DMS153 (cell line): ENCODE data around the gene FNIP2.
"Not testable (repeated sequence)": the region's sequence is repeated elsewhere in the genome, so short reads cannot be mapped to it uniquely, and the experiment has no call there.

Experiments
- DNase-seq: peaks from one replicate; lab custom pipeline; 2025; lab: John Stamatoyannopoulos, UW

FNIP2 gene

DNA sequence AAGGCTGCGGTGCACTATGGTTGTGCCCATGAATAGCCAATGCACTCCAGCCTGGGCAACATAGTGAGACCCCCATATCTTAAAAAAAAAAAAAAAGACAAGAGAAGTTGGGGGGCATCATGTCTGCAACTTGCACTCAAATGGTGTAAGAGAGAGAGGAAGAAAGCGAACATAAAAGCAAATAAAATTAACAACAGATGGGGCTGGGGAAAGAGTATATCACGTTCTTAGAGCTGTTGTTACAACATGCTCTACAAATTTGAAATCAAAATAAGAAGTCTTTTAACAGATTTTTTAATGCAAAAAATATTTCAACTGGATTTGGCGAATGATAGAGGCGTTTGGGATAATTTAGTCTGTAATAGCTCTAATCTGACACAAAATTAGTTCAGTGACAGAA is 144.9 kb downstream of the FNIP2 start:
- DNase-seq, result no peak

DNA sequence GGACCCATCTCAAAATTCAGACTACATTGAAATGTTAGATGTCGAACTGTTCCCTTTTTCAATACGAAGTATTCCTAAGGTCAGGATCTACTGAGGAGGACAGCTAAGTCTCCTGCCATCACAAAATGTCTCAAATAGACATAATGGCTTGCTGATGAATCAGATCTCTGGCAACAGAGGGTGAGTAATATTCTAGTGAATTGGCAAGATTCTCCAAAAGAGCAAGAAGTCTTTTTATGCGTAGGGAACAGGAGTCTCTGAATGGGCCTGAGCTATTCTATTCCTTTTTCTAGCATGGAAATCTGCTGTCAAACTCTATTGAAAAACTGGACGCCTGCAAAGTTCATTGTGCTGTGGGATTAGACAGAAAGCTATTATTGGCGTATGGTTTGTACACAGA is 145.4 kb downstream of the FNIP2 start:
- DNase-seq, result no peak

- no peak for DNase-seq
Measured at GRCh38 chr4:158915683-158916241, 146.9 kb downstream of the FNIP2 start.

- DNase-seq, result not testable (repeated sequence)
Measured at GRCh38 chr4:158920452-158920996, 151.7 kb downstream of the FNIP2 start.

- not testable (repeated sequence) for DNase-seq
Measured at GRCh38 chr4:158927774-158928173, 158.9 kb downstream of the FNIP2 start.

DNA sequence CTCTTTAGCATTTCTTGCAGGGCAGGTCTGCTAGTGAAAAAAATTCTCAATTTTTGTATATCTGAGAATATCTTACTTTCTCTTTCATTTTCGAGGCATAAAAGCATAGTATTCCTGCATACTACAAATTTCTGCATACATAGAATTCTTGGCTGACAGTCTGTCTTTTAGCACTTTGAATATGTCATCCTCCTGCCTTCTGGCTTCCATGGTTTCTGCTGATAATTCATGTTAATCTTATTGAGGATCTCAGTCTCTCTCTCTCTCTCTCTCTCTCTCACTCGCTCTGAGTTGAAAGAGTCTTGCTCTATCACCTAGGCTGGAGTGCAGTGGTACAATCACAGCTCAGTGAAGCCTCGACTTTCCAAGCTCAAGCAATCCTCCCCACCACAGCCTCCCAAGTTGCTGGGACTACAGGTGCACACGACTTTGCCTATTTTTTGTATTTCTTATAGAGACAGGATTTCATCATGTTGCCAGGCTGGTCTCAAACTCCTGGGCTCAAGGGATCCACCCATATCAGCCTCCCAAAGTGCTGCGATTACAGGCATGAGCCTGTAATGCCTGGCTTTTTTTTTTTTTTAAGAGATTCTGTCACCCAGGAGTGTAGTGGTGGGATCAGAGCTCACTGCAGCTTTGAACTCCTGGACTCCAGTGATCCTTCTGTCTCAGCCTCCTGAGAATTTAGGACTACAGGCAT is 161.3 kb downstream of the FNIP2 start:
- DNase-seq, result no peak

DNA sequence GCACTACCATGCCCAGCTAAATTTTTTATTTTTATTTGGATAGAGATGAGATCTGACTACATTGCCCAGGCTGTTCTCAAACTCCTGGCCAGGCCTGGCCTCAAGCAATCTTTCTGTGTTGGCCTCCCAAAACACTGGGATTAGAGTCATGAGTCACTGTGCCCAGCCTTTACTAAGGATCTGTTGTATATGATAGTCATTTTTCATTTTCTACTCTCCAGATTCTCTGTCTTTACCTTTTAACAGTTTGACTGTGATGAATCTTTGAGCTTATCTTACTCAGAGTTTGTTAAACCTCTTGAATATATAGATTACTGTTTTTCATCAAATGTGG is 161.8 kb downstream of the FNIP2 start:
- DNase-seq, result no peak

GRCh38 chr4:158933236-158933635 is 164.4 kb downstream of the FNIP2 start:
- no peak for DNase-seq

GRCh38 chr4:158934996-158935669 is 166.3 kb downstream of the FNIP2 start:
- DNase-seq, result no peak

GRCh38 chr4:158936238-158936637 is 167.4 kb downstream of the FNIP2 start:
- DNase-seq, result no peak

- peak; percentile 41 for DNase-seq
Measured at GRCh38 chr4:158938220-158939044, 169.6 kb downstream of the FNIP2 start.

- DNase-seq, result no peak
Measured at GRCh38 chr4:158940271-158940670, 171.4 kb downstream of the FNIP2 start.

- DNase-seq, result no peak
Measured at GRCh38 chr4:158941321-158941720, 172.5 kb downstream of the FNIP2 start.

GRCh38 chr4:158941895-158942294 is 173.1 kb downstream of the FNIP2 start:
- DNase-seq, result no peak

GRCh38 chr4:158945529-158946108 is 176.8 kb downstream of the FNIP2 start:
- DNase-seq, result no peak

DNA sequence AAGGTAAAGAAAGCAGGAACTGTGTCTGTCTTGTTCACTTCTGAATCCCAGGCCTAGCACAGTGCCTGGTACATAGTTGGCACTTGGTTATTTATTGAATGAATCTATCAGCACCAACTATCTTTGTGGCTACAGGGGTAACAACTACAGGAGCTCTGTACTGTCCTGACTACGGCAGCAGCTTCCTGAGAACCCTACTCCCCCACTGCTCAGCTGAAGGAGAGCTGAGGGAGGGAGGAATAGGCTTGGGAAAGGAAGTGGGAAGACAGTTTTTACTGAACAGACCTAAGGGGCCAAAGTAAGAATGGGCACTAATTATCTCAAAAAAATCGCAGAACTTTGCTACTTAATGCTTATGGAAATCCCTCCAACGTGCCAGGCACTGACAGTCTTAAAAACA is 178.0 kb downstream of the FNIP2 start:
- no peak for DNase-seq

- DNase-seq, result no peak
Measured at GRCh38 chr4:158948071-158948470, 179.2 kb downstream of the FNIP2 start.

- no peak for DNase-seq
Measured at GRCh38 chr4:158949099-158949498, 180.3 kb downstream of the FNIP2 start.

- DNase-seq, result not testable (repeated sequence)
Measured at GRCh38 chr4:158952221-158952774, 183.5 kb downstream of the FNIP2 start.

- DNase-seq, result not testable (repeated sequence)
Measured at GRCh38 chr4:158956345-158956744, 187.5 kb downstream of the FNIP2 start.

DNA sequence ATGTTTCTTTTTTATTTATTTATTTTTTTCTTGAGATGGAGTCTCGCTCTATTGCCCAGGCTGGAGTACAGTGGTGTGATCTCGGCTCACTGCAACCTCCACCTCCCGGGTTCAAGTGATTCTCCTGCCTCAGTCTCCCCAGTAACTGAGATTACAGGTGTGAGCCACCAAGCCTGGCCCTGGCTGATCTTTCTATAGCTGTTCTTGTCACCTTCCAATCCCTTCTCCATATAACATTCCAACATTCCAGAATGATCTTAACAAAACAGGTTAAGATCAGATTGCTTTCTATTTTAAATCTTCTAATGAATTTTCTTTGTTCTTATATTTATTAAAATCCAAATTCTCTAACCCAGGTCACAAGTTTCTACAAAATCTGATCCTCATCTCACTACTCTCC is 188.1 kb downstream of the FNIP2 start:
- DNase-seq, result not testable (repeated sequence)
